PC-9 (cell line): ENCODE measurements around the gene ECE2. TPM values are rescaled to one million over a fixed set of nuclear protein-coding genes. Genes with fewer than 3 reads are reported as not detected.

Source experiments
- BruUV-seq: library from RNA; stranded (reverse); fragments of 400-500 nt; replicated peaks from 2 replicates; lab custom pipeline; 2021; lab: Mats Ljungman, UMichigan
- CTCF ChIA-PET: fragments of 300-600 bp; sonication (Branson Sonifier 250); formaldehyde crosslinking; loops from one replicate; lab custom pipeline; 2022; ENCODE audit warnings: antibody characterized with exemption; lab: Charles Lee
- POLR2A ChIA-PET: fragments of 300-600 bp; sonication (Branson Sonifier 250); formaldehyde crosslinking; loops from one replicate; lab custom pipeline; 2022; ENCODE audit warnings: antibody characterized with exemption; ENCODE audit not compliant: unreplicated experiment; lab: Charles Lee
- DNase-seq, 2 experiments: peaks; one replicate each; pipeline versions ENCODE4 v3.0.0 to v3.0.0-alpha.2; 2015 to 2022; ENCODE audit warnings: mixed read lengths in 1 of 2
- H2AFZ ChIP-seq: fragments of 200-600 bp; sonication (generic); 2 replicates; pipeline ENCODE4 v1.8.1; 2017; ENCODE audit warnings: antibody characterized with exemption
- H3F3A ChIP-seq: fragments of 200-600 bp; sonication (generic); 2 replicates; pipeline ENCODE4 v1.8.1; 2017; ENCODE audit warnings: antibody characterized with exemption, mild to moderate bottlenecking, low read depth; ENCODE audit not compliant: insufficient read depth
- H3K27ac ChIP-seq: fragments of 200-600 bp; sonication (generic); 2 replicates; pipeline ENCODE4 v1.6.1; 2016; ENCODE audit warnings: mixed run types
- H3K27me3 ChIP-seq: fragments of 200-600 bp; sonication (generic); 2 replicates; pipeline ENCODE4 v1.6.1; 2016; ENCODE audit warnings: low read depth, mixed run types; ENCODE audit not compliant: insufficient read depth
- H3K36me3 ChIP-seq: fragments of 200-600 bp; sonication (generic); 2 replicates; pipeline ENCODE4 v1.6.1; 2016; ENCODE audit warnings: low read depth, mixed run types
- H3K4me1 ChIP-seq: fragments of 200-600 bp; sonication (generic); replicated peaks from 2 replicates; pipeline ENCODE4 v1.6.1; 2016; ENCODE audit warnings: mixed run types; ENCODE audit not compliant: insufficient read depth
- H3K4me2 ChIP-seq: fragments of 200-600 bp; sonication (generic); 2 replicates; pipeline ENCODE4 v1.6.1; 2017; ENCODE audit warnings: mixed run types
- H3K4me3 ChIP-seq: fragments of 200-600 bp; sonication (generic); 2 replicates; pipeline ENCODE4 v1.6.1; 2016; ENCODE audit warnings: mixed run types
- H3K79me2 ChIP-seq: fragments of 200-600 bp; sonication (generic); 2 replicates; pipeline ENCODE4 v1.6.1; 2017; ENCODE audit warnings: low read depth, mixed run types
- H3K9me2 ChIP-seq: fragments of 200-600 bp; sonication (generic); 2 replicates; pipeline ENCODE4 v1.8.1; 2017; ENCODE audit warnings: mild to moderate bottlenecking; ENCODE audit not compliant: insufficient read depth
- H3K9me3 ChIP-seq: fragments of 200-600 bp; sonication (generic); 2 replicates; pipeline ENCODE4 v1.8.1; 2016; ENCODE audit warnings: low read depth; ENCODE audit not compliant: insufficient read depth
- H4K20me1 ChIP-seq: fragments of 200-600 bp; sonication (generic); 2 replicates; pipeline ENCODE4 v1.8.1; 2017; ENCODE audit not compliant: insufficient read depth
- EZH2 ChIP-seq: fragments of 200-600 bp; sonication (generic); IDR thresholded peaks from 2 replicates; pipeline ENCODE4 v1.8.0; 2017; ENCODE audit warnings: antibody characterized with exemption, low read depth
- intact Hi-C: fragments of 100-400 bp; cut with micrococcal nuclease; formaldehyde crosslinking; loops from one replicate; pipeline ENCODE4 v1.10.0; 2022; ENCODE audit not compliant: unreplicated experiment
- total RNA-seq: library from RNA; stranded (reverse); gene quantifications from 2 replicates; pipeline ENCODE4 v1.2.3, GENCODE V29; 2021
- TF ChIP-seq, protein P1 (sequence below): fragments of 200-600 bp; sonication (generic); conservative IDR thresholded peaks from 2 replicates; pipeline ENCODE4 v1.6.1; 2017; ENCODE audit warnings: mixed run types, antibody characterized with exemption, mild to moderate bottlenecking, moderate library complexity

Gene ECE2
- total RNA-seq, 1 experiment from 2014 or later, result not detected

DNA sequence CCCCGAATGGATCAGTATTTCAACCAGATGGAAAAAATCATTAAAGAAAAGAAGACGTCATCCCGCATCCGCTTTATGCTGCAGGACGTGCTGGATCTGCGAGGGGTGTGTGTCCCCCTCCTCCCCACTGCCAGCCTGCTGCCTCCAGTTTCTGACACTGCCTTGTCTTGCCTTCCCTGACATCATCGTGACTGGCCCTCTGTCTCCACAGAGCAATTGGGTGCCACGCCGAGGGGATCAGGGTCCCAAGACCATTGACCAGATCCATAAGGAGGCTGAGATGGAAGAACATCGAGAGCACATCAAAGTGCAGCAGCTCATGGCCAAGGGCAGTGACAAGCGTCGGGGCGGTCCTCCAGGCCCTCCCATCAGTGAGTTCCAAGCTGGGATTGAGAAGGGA, 49.4 kb downstream of the ECE2 start:
- Histone ChIP-seq H3K27me3 (no peaks in the 10 kb centered on the region), H3K4me1 (peaks cover 5% of the 10 kb centered on the region), H3K4me2 (no peak overlapping the region), H3K79me2 (peaks cover 79% of the 10 kb centered on the region), H2AFZ (no peak overlapping the region), H3K4me3 (no peak overlapping the region), H4K20me1 (peaks cover 98% of the 10 kb centered on the region), H3K9me3 (no peaks in the 10 kb centered on the region), H3K27ac (no peak overlapping the region), H3K36me3 (peaks cover 95% of the 10 kb centered on the region), H3K9me2 (no peaks in the 10 kb centered on the region), H3F3A (peaks cover 96% of the 10 kb centered on the region)
- no TSS peak for BruUV-seq
- ChIA-PET CTCF (no interaction called here), POLR2A (no interaction called here)
- TF ChIP-seq, protein P1, sequence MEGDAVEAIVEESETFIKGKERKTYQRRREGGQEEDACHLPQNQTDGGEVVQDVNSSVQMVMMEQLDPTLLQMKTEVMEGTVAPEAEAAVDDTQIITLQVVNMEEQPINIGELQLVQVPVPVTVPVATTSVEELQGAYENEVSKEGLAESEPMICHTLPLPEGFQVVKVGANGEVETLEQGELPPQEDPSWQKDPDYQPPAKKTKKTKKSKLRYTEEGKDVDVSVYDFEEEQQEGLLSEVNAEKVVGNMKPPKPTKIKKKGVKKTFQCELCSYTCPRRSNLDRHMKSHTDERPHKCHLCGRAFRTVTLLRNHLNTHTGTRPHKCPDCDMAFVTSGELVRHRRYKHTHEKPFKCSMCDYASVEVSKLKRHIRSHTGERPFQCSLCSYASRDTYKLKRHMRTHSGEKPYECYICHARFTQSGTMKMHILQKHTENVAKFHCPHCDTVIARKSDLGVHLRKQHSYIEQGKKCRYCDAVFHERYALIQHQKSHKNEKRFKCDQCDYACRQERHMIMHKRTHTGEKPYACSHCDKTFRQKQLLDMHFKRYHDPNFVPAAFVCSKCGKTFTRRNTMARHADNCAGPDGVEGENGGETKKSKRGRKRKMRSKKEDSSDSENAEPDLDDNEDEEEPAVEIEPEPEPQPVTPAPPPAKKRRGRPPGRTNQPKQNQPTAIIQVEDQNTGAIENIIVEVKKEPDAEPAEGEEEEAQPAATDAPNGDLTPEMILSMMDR, result no peak
- no peak for TF ChIP-seq EZH2
- intact Hi-C loops, result no loop called here
- no peak for DNase-seq

DNA sequence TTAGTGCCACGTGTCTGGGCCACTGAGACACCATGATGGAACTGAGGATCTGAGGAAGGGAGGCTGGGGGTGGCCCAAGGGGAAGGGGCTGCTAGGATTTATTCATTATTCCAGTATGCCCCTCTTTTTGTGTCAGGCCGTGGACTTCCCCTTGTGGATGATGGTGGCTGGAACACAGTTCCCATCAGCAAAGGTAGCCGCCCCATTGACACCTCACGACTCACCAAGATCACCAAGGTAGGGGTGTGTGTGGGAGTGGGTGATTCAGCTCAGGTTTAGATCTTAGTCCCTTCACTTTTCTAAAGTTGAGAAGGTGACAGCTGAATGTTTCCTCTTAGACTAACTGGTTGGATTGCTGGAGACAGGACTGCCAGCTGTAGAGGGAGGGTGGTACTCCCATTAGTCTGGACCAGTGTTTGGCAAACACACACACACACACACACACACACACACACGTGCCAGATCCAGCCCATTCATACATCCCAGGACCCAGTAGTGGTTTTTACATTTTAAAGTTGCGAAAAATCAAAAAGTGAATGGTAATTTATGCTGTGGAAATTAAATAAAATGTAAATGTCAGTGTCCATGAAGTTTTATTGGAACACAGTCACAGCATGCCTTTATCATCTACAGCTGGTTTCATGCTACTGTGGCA, 50.0 kb downstream of the ECE2 start:
- Histone ChIP-seq H2AFZ (no peak overlapping the region), H3K9me3 (no peaks in the 10 kb centered on the region), H3K27ac (no peak overlapping the region), H3F3A (peaks cover 99% of the 10 kb centered on the region), H3K79me2 (peaks cover 73% of the 10 kb centered on the region), H4K20me1 (peaks cover 97% of the 10 kb centered on the region), H3K27me3 (no peaks in the 10 kb centered on the region), H3K4me1 (peaks cover 1% of the 10 kb centered on the region; the same call in 1 of the 2 replicates), H3K4me2 (no peak overlapping the region), H3K36me3 (peaks cover 93% of the 10 kb centered on the region), H3K4me3 (no peak overlapping the region), H3K9me2 (no peaks in the 10 kb centered on the region)
- ChIA-PET CTCF (no interaction called here), POLR2A (no interaction called here)
- DNase-seq, result no peak
- intact Hi-C loops, result no loop called here
- BruUV-seq, result no TSS peak
- no peak for TF ChIP-seq EZH2
- TF ChIP-seq, protein P1, result no peak

- no peak overlapping the region for H3K4me3 ChIP-seq
- H3K36me3 ChIP-seq, result peaks cover 91% of the 10 kb centered on the region
- TF ChIP-seq EZH2, result no peak
- TF ChIP-seq, protein P1, result no peak
- peaks cover 13% of the 10 kb centered on the region for H3K4me1 ChIP-seq
- CTCF ChIA-PET, result no interaction called here
- H3F3A ChIP-seq, result peaks cover 99% of the 10 kb centered on the region
- H2AFZ ChIP-seq, result no peak overlapping the region
- POLR2A ChIA-PET, result no interaction called here
- no peak overlapping the region for H3K4me2 ChIP-seq
- DNase-seq, result no peak
- H3K9me2 ChIP-seq, result no peaks in the 10 kb centered on the region
- peaks cover 71% of the 10 kb centered on the region for H3K79me2 ChIP-seq
- peaks cover 97% of the 10 kb centered on the region for H4K20me1 ChIP-seq
- H3K9me3 ChIP-seq, result no peaks in the 10 kb centered on the region
- intact Hi-C loops, result no loop called here
- no peak overlapping the region for H3K27ac ChIP-seq
- no peaks in the 10 kb centered on the region for H3K27me3 ChIP-seq
- TSS peak; percentile 1 for BruUV-seq
Measured at GRCh38 chr3:184327171-184327570, 51.3 kb downstream of the ECE2 start.
